Stimulated activated CD8-positive, alpha-beta memory T cell treated with anti-CD3 and anti-CD28 coated beads, Interleukin-12 subunit alpha, Interleukin-12 subunit beta, amount 100 ng/mL, for 1 hour (primary cell): ENCODE measurements around the gene OCA2.
"Not testable (repeated sequence)": the region's sequence is repeated elsewhere in the genome, so short reads cannot be mapped to it uniquely, and the experiment has no call there.

Source experiments
- DNase-seq: peaks from one replicate; pipeline ENCODE4 v3.0.0-alpha.2; 2020; ENCODE audit warnings: low read depth

OCA2 gene

GRCh38 chr15:28022181-28022580 is 76.9 kb downstream of the OCA2 start:
- no peak for DNase-seq

- peak; percentile 8 for DNase-seq
These were observed 77.7 kb downstream of the OCA2 start for GRCh38 chr15:28021281-28022039.

- DNase-seq: no peak
These were observed 78.5 kb downstream of the OCA2 start for GRCh38 chr15:28020644-28021043.

- DNase-seq: no peak
These were observed 79.4 kb downstream of the OCA2 start for GRCh38 chr15:28019594-28020309.

- no peak for DNase-seq
These were observed 80.6 kb downstream of the OCA2 start for GRCh38 chr15:28018291-28019044.

GRCh38 chr15:28017423-28017924 is 81.6 kb downstream of the OCA2 start:
- DNase-seq: no peak

- no peak for DNase-seq
These were observed 83.3 kb downstream of the OCA2 start for GRCh38 chr15:28015855-28016254.

GRCh38 chr15:28014623-28015200 is 84.4 kb downstream of the OCA2 start:
- no peak for DNase-seq

- no peak for DNase-seq
These were observed 85.1 kb downstream of the OCA2 start for GRCh38 chr15:28013976-28014375.

GRCh38 chr15:28013480-28013879 is 85.6 kb downstream of the OCA2 start:
- DNase-seq: no peak

- no peak for DNase-seq
These were observed 86.9 kb downstream of the OCA2 start for GRCh38 chr15:28012231-28012630.

- DNase-seq: not testable (repeated sequence)
These were observed 90.9 kb downstream of the OCA2 start for GRCh38 chr15:28008175-28008574.

GRCh38 chr15:28006116-28006905 is 92.8 kb downstream of the OCA2 start:
- no peak for DNase-seq

- no peak for DNase-seq
These were observed 94.0 kb downstream of the OCA2 start for GRCh38 chr15:28005004-28005527.

GRCh38 chr15:28004143-28005003 is 94.7 kb downstream of the OCA2 start:
- DNase-seq: no peak

- no peak for DNase-seq
These were observed 95.6 kb downstream of the OCA2 start for GRCh38 chr15:28003302-28004037.

GRCh38 chr15:28002867-28003266 is 96.2 kb downstream of the OCA2 start:
- DNase-seq: no peak

- no peak for DNase-seq
These were observed 96.8 kb downstream of the OCA2 start for GRCh38 chr15:28002136-28002861.

- DNase-seq: no peak
These were observed 97.5 kb downstream of the OCA2 start for GRCh38 chr15:28001641-28002040.
